H54 (cell line): Measurements from ENCODE around the gene HTN1.

Experiments used
- DNase-seq: peaks from one replicate; pipeline ENCODE4 v3.0.0; 2011; ENCODE audit warnings: low spot score, mixed read lengths; ENCODE audit not compliant: insufficient read length
- FAIRE-seq: peaks from 3 replicates; lab custom pipeline; 2011; peaks lifted over from hg19 to GRCh38; lab: Jason Lieb, UNC
- POLR2A ChIP-seq: IDR thresholded peaks from 2 replicates; pipeline ENCODE4 v1.6.1; 2011; ENCODE audit warnings: low read depth, mild to moderate bottlenecking, low read length

HTN1 gene

GRCh38 chr4:70099206-70099605 is 49.0 kb downstream of the HTN1 start:
- TF ChIP-seq POLR2A = no peak
- FAIRE-seq (no peak), DNase-seq (no peak)
